Measurements from ENCODE around the gene BEST3.
A peak's percentile ranks its signal among the peaks of the same experiment; 100 is the strongest.
"Not testable (repeated sequence)": the region's sequence is repeated elsewhere in the genome, so short reads cannot be mapped to it uniquely, and the experiment has no call there.

Gene BEST3

GRCh38 chr12:69645031-69645430 lies 54.1 kb downstream of the BEST3 start:
- no peak for DNase-seq

GRCh38 chr12:69644511-69644910 lies 54.6 kb downstream of the BEST3 start:
- DNase-seq, result no peak

GRCh38 chr12:69642531-69642930 lies 56.6 kb downstream of the BEST3 start:
- DNase-seq, result no peak

GRCh38 chr12:69641546-69641945 lies 57.6 kb downstream of the BEST3 start:
- DNase-seq, result no peak

- DNase-seq, result peak; percentile 42
Observed at GRCh38 chr12:69639400-69640016, 59.6 kb downstream of the BEST3 start.

- DNase-seq, result no peak
Observed at GRCh38 chr12:69633061-69633460, 66.0 kb downstream of the BEST3 start.

- DNase-seq, result no peak
Observed at GRCh38 chr12:69630191-69630590, 68.9 kb downstream of the BEST3 start.

GRCh38 chr12:69627501-69627900 lies 71.6 kb downstream of the BEST3 start:
- no peak for DNase-seq

- DNase-seq, result no peak
Observed at GRCh38 chr12:69623970-69624369, 75.1 kb downstream of the BEST3 start.

GRCh38 chr12:69621551-69621950 lies 77.6 kb downstream of the BEST3 start:
- DNase-seq, result no peak

GRCh38 chr12:69620921-69621320 lies 78.2 kb downstream of the BEST3 start:
- no peak for DNase-seq

GRCh38 chr12:69620077-69620476 lies 79.0 kb downstream of the BEST3 start:
- no peak for DNase-seq

GRCh38 chr12:69619050-69619449 lies 80.1 kb downstream of the BEST3 start:
- no peak for DNase-seq

- DNase-seq, result no peak
Observed at GRCh38 chr12:69616025-69616424, 83.1 kb downstream of the BEST3 start.

- DNase-seq, result no peak
Observed at GRCh38 chr12:69613351-69613750, 85.8 kb downstream of the BEST3 start.

- no peak for DNase-seq
Observed at GRCh38 chr12:69610729-69611128, 88.4 kb downstream of the BEST3 start, which contains the start of gene LRRC10. LRRC10 (minus strand) TSS chr12:69610907; CDS start chr12:69610838, 69 bp downstream.

- DNase-seq, result no peak
Observed at GRCh38 chr12:69610126-69610525, 89.0 kb downstream of the BEST3 start.

GRCh38 chr12:69608114-69608513 lies 91.0 kb downstream of the BEST3 start:
- no peak for DNase-seq

GRCh38 chr12:69604275-69604674 lies 94.8 kb downstream of the BEST3 start:
- DNase-seq, result not testable (repeated sequence)
